ENCODE data around the gene ZC2HC1B.

GRCh38 chr6:143828572-143828971 lies 35.7 kb upstream of the ZC2HC1B start:
- TF ChIP-seq CTCF (IDR thresholded peaks at IDR 0.05; ENCODE audit: poor library complexity) (no peak), EZH2 (IDR thresholded peaks at IDR 0.05; ENCODE audit: borderline replicate concordance) (no peak)
